Measurements from ENCODE around the gene RNU1-3. TPM values are rescaled to one million over a fixed set of nuclear protein-coding genes. Genes with fewer than 3 reads are reported as not detected.
"Not testable (repeated sequence)": the region's sequence is repeated elsewhere in the genome, so short reads cannot be mapped to it uniquely, and the experiment has no call there.

RNU1-3 gene
- total RNA-seq, 1 donor from 2014 or later: under 0.01 TPM

GRCh38 chr1:16704076-16704475 lies 37.3 kb upstream of the RNU1-3 start:
- DNase-seq (ENCODE audit: low spot score in 2 of 2); H3K27ac ChIP-seq; H3K4me1 ChIP-seq; H3K9me3 ChIP-seq; H3K27me3 ChIP-seq; intact Hi-C loops (cut with DNase I); H3K4me3 ChIP-seq; H3K36me3 ChIP-seq: not testable (repeated sequence)

- intact Hi-C loops (cut with DNase I); H3K27me3 ChIP-seq: not testable (repeated sequence)
Observed at GRCh38 chr1:16703602-16704001, 36.9 kb upstream of the RNU1-3 start.

GRCh38 chr1:16703141-16703540 lies 36.4 kb upstream of the RNU1-3 start:
- H3K36me3 ChIP-seq; H3K4me1 ChIP-seq; H3K27ac ChIP-seq; H3K9me3 ChIP-seq; H3K27me3 ChIP-seq; H3K4me3 ChIP-seq; intact Hi-C loops (cut with DNase I); DNase-seq (ENCODE audit: low spot score in 2 of 2): not testable (repeated sequence)

More at GRCh38 chr1:16703602-16704001, 36.9 kb upstream of the RNU1-3 start:
- H3K36me3 ChIP-seq; DNase-seq (ENCODE audit: low spot score in 2 of 2); H3K9me3 ChIP-seq; H3K4me3 ChIP-seq; H3K4me1 ChIP-seq; H3K27ac ChIP-seq: not testable (repeated sequence)

- H3K27me3 ChIP-seq; H3K4me3 ChIP-seq; DNase-seq (ENCODE audit: low spot score in 2 of 2); H3K27ac ChIP-seq; H3K4me1 ChIP-seq; H3K36me3 ChIP-seq; H3K9me3 ChIP-seq; intact Hi-C loops (cut with DNase I): not testable (repeated sequence)
Observed at GRCh38 chr1:16702280-16702679, 35.5 kb upstream of the RNU1-3 start.

GRCh38 chr1:16701189-16701588 lies 34.4 kb upstream of the RNU1-3 start:
- H3K4me1 ChIP-seq; H3K36me3 ChIP-seq; H3K4me3 ChIP-seq; H3K27me3 ChIP-seq; DNase-seq (ENCODE audit: low spot score in 2 of 2); H3K9me3 ChIP-seq; H3K27ac ChIP-seq; intact Hi-C loops (cut with DNase I): not testable (repeated sequence)

DNA sequence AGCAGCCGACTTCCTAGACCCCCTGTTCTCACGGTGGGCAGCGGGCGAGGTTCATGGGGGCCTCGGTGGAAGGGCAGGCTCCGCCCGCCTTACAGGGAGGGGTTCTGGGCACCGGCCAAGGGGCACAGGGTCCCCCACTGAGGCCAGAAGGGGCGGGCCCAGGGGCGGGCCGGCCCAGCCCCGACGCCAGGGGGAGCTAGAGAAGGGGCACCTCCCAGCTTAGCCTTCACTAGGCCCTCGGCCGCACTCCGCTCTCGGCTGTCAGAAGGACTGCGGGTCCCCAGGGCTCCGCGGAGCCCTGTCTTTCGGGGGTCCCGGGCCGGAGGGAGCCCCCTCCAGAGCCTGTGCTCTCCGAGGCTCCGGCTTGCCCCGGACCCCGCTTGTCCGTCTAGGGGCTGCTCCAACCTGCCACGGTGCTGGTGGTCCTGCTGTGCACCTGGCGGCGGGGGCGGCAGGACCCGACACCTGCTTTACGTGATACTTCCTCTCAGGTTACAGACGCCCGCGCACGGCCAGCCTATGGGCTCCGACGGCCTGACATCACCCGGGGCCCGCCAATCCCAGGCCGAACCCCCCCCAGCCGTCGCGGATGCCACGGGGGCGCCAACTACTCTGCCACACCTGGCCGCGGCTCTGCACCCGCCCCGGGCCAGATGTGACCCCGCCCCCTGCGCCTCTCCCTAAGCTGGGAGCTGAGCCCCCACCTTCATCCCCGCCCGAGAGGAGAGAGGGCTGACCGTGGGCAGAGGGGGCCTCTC lies 33.6 kb upstream of the RNU1-3 start:
- H3K36me3 ChIP-seq; DNase-seq (ENCODE audit: low spot score in 2 of 2); H3K9me3 ChIP-seq; intact Hi-C loops (cut with DNase I); H3K27me3 ChIP-seq; H3K4me3 ChIP-seq; H3K27ac ChIP-seq; H3K4me1 ChIP-seq: not testable (repeated sequence)

DNA sequence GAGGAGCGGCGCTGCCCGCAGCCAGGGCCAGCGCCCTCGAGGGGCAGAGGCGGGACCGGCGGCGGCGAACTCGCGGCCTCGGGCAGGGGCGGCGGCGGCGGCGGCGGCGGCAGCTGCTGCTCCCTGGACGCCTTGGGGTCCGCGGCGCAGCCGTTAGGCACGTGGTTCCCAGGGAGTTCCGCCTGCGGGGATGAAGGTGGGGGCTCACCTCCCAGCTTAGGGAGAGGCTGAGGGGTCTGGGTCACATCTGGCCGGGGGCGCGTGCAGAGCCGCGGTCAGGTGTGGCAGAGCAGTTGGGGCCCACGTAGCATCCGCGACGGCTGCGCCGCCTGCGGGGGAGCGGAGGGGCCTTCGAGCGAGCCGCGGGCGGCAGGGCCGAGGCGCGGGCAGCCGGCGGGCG lies 32.7 kb upstream of the RNU1-3 start:
- H3K4me1 ChIP-seq; H3K27me3 ChIP-seq; H3K27ac ChIP-seq; H3K4me3 ChIP-seq; DNase-seq (ENCODE audit: low spot score in 2 of 2); H3K36me3 ChIP-seq; H3K9me3 ChIP-seq; intact Hi-C loops (cut with DNase I): not testable (repeated sequence)

DNA sequence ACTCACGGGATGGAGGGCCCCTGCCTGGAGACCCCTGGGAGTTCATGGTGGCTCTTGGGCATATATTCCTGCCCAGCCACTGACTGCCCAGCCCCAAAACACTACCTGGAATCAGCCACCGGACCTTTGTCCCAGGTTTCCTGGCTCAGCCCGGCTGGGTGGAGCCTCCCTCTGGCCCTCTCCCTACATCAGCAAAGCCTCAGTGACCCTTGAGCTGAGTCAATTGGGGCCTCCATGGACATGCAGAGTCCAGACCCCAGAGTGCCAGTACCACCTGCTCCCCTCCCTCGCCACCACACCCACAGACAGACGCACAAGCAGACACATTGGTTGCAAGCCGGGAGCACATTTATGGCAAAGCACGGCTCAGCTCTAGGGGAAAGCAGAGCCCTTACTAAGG lies 30.4 kb upstream of the RNU1-3 start:
- H3K9me3 ChIP-seq; H3K36me3 ChIP-seq; H3K27ac ChIP-seq; H3K4me1 ChIP-seq; H3K27me3 ChIP-seq; intact Hi-C loops (cut with DNase I); DNase-seq (ENCODE audit: low spot score in 2 of 2); H3K4me3 ChIP-seq: not testable (repeated sequence)

DNA sequence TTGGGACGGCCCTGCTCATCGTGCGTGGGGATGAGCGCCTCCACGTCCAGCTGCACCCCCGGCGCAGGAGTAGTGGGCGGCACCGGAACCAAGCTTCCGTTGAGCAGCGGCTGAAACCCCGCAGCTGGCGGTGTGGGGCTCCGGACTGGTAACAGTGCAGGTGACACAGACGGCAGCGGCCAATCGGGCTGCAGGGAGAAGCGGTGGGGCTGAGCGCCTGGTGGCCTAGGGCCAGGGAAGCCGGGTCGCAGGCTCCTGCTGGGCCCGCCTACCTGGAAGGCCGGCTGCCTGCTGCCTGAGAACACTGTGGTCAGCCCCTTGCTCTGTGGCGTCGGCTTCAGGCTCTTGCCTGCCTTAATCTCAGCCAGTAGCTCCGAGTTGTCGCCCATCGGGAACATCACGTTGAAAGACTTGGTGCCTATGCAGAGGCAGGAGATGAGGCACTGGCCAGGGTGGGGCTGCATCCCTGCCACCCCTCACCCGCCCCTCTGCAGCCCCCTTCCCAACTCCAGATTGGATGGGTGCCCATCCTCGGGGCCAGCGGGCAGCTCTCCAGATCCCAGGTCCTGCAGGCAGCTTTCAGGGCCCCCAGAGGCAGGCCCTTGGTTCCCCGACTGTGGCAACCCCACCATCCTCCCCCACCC lies 29.9 kb upstream of the RNU1-3 start:
- H3K27ac ChIP-seq; H3K36me3 ChIP-seq; H3K4me1 ChIP-seq; H3K4me3 ChIP-seq; intact Hi-C loops (cut with DNase I); DNase-seq (ENCODE audit: low spot score in 2 of 2); H3K27me3 ChIP-seq; H3K9me3 ChIP-seq: not testable (repeated sequence)

- H3K27ac ChIP-seq; H3K27me3 ChIP-seq; H3K9me3 ChIP-seq; H3K4me3 ChIP-seq; H3K36me3 ChIP-seq; H3K4me1 ChIP-seq; DNase-seq (ENCODE audit: low spot score in 2 of 2); intact Hi-C loops (cut with DNase I): not testable (repeated sequence)
Observed at GRCh38 chr1:16694308-16694702, 27.6 kb upstream of the RNU1-3 start.

- H3K36me3 ChIP-seq; DNase-seq (ENCODE audit: low spot score in 2 of 2); H3K4me1 ChIP-seq; H3K9me3 ChIP-seq; H3K27me3 ChIP-seq; H3K27ac ChIP-seq; intact Hi-C loops (cut with DNase I): not testable (repeated sequence)
- H3K4me3 ChIP-seq: peak overlapping the region in 1 of 2 donors; percentile 40
Observed at GRCh38 chr1:16693449-16694307, 26.9 kb upstream of the RNU1-3 start.

DNA sequence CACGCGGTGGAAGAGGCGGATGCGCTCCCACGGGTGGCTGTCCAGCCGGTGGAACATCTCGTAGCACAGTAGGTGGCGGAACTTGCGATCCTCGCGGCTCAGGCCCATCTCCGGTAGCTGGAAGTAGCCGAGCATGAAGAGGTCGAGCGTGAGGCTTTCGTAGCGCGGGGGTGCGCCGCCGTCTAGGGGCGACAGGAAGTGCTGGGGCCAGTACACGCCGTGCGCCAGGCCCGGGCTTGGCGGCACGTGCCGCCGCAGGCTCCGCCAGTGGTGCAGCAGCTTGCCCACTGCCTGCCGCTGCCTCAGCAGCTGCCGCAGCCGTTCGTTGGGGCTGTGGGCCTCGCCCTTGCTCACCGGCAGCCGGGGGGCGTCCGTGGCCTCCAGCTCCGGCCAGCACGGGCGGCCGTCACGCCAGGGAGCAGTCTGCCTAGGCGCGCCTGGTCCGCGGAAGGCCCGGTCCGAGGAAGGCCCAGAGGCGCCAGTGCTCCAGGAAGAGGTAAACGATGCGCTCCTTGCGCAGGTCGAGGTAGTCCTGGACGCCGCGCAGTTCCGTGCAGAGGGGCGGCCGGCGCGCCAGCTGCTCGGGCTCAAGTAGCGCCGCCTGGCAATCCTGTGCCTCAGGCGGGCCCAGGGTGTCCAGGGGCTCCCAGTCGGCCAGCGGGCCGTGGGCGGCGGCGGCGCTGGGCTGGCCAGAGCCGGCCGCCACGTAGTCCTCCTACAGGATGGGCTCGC lies 26.1 kb upstream of the RNU1-3 start:
- intact Hi-C loops (cut with DNase I); DNase-seq (ENCODE audit: low spot score in 2 of 2); H3K4me3 ChIP-seq; H3K36me3 ChIP-seq; H3K4me1 ChIP-seq; H3K9me3 ChIP-seq; H3K27me3 ChIP-seq; H3K27ac ChIP-seq: not testable (repeated sequence)

DNA sequence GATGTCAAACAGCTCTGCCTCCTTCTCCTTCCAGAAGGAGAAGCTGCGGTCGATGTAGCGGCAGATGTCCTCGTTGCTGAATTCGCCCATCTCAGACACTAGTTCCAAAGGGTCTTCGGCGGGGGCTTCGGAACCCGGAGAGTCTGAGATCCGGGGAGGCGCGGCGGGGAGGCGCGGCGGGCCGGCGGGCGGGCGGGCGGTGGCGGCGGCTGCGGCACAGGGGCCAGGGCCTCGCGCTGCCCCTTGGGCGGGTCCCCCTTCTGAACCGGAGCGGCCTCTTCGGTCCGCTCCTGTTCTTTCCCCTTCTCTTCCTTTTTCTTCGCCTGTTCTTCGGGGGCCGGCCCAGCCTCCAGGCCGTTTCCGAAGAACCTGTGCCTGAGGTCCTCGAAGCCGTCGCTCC lies 25.5 kb upstream of the RNU1-3 start:
- H3K36me3 ChIP-seq; H3K4me3 ChIP-seq; H3K4me1 ChIP-seq; intact Hi-C loops (cut with DNase I); H3K9me3 ChIP-seq; H3K27me3 ChIP-seq; H3K27ac ChIP-seq; DNase-seq (ENCODE audit: low spot score in 2 of 2): not testable (repeated sequence)

Measured in ascending aorta (tissue), 2 donors.